NT2/D1 (cell line): ENCODE measurements around the gene PLRG1.

Experiments
- SUZ12 ChIP-seq: IDR thresholded peaks from 2 replicates; pipeline ENCODE4 v1.6.1; 2011; ENCODE audit not compliant: insufficient read length, insufficient read depth; ENCODE audit errors: extremely low read depth
- YY1 ChIP-seq: IDR thresholded peaks from 2 replicates; pipeline ENCODE4 v1.6.1; 2011; ENCODE audit not compliant: insufficient read length, insufficient read depth
- ZNF274 ChIP-seq: IDR thresholded peaks from 2 replicates; pipeline ENCODE4 v1.6.1; 2011; ENCODE audit warnings: mild to moderate bottlenecking, low read depth, low read length

DNA sequence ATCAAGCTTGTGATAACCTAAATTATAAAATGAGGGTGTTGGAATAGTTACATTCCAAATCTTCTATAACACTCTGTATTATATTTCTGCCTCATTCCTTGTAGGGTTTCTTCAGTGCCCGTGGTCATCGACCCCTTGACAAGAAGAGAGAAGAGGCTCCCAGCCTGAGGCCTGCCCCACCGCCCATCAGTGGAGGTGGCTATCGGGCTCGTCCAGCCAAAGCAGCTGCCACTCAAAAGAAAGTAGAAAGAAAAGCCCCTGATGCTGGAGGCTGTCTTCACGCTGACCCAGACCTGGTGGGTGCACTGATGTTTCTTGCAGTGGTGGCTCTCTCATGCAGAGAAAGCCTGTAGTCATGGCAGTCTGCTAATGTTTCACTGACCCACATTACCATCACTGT, 15.5 kb upstream of the PLRG1 start:
- no peak for TF ChIP-seq YY1
- no peak for TF ChIP-seq ZNF274
- no peak for TF ChIP-seq SUZ12
